Vagina (tissue), 2 donors: ENCODE results near the gene MRPS34. TPM values are rescaled to one million over a fixed set of nuclear protein-coding genes. Genes with fewer than 3 reads are reported as not detected.

Source experiments
- DNase-seq, 2 donors: peaks; one replicate each; pipeline ENCODE4 v3.0.0-alpha.2; 2017; ENCODE audit errors: extremely low spot score in 2 of 2
- H3K27ac ChIP-seq: fragments of 200-600 bp; sonication (generic); one replicate; pipeline ENCODE4 v1.5.1; 2019
- H3K27me3 ChIP-seq: fragments of 200-600 bp; sonication (generic); one replicate; pipeline ENCODE4 v1.5.1; 2019
- H3K36me3 ChIP-seq, 2 donors: fragments of 200-600 bp; sonication (generic); one replicate each; pipeline ENCODE4 v1.5.1; 2017 to 2019
- H3K4me1 ChIP-seq: fragments of 200-600 bp; sonication (generic); one replicate; pipeline ENCODE4 v1.5.1; 2019
- H3K4me3 ChIP-seq, 2 donors: fragments of 200-600 bp; sonication (generic); 1 replicate in 1 of 2; 2 replicates in 1 of 2; pipeline ENCODE4 v1.5.1; 2016 to 2019
- H3K9me3 ChIP-seq: fragments of 200-600 bp; sonication (generic); one replicate; pipeline ENCODE4 v1.5.1; 2019
- CTCF ChIP-seq, 3 experiments: fragments of 450-650 bp in 2 of 3; fragments of 200-600 bp in 1 of 3; sonication (generic) in 1 of 3; IDR thresholded peaks; one replicate each; pipeline ENCODE4 v1.5.1; 2017 to 2019; ENCODE audit warnings: antibody characterized with exemption in 3 of 3, mild to moderate bottlenecking in 2 of 3, moderate library complexity in 2 of 3
- POLR2A ChIP-seq, 2 donors: fragments of 450-650 bp; IDR thresholded peaks; one replicate each; pipeline ENCODE4 v1.6.1; 2017; ENCODE audit warnings: antibody characterized with exemption in 2 of 2, mild to moderate bottlenecking in 2 of 2, moderate library complexity in 2 of 2
- POLR2AphosphoS5 ChIP-seq, 2 donors: sonication (generic); formaldehyde crosslinking; IDR thresholded peaks; one replicate each; pipeline ENCODE4 v1.9.0; 2017; ENCODE audit warnings: antibody characterized with exemption in 2 of 2, mild to moderate bottlenecking in 2 of 2, low read depth in 1 of 2; ENCODE audit not compliant: insufficient read depth in 1 of 2
- intact Hi-C: fragments of 100-400 bp; cut with DNase I; formaldehyde crosslinking; loops from one replicate; pipeline ENCODE4 v1.15.1; 2023
- total RNA-seq: library from RNA; depleted of rRNA; stranded (reverse); fragments of >200 nt; gene quantifications from one replicate; pipeline ENCODE4 v1.2.3, GENCODE V29; 2016

Gene MRPS34
- total RNA-seq, 1 donor from 2014 or later, result 89.6 TPM

- Histone ChIP-seq H3K36me3 (peaks cover 0 to 68% of the 10 kb centered on the region in 2 donors), H3K4me1 (no peaks in the 10 kb centered on the region), H3K27me3 (no peaks in the 10 kb centered on the region), H3K4me3 (no peak overlapping the region), H3K27ac (no peak overlapping the region), H3K9me3 (no peaks in the 10 kb centered on the region)
- no peak for DNase-seq
- intact Hi-C loops, result no loop called here
- TF ChIP-seq CTCF (IDR thresholded peaks at IDR 0.05) (no peak), POLR2A (IDR thresholded peaks at IDR 0.05) (no peak), POLR2AphosphoS5 (IDR thresholded peaks at IDR 0.05; ENCODE audit: insufficient read depth in 1 of 2, low read depth in 1 of 2) (no peak)
These were observed 12.0 kb downstream of the MRPS34 start for GRCh38 chr16:1760911-1761310.

GRCh38 chr16:1759511-1759910 lies 13.4 kb downstream of the MRPS34 start:
- H3K36me3 ChIP-seq, result peaks cover 0 to 54% of the 10 kb centered on the region in 2 donors
- H3K4me3 ChIP-seq, result no peak overlapping the region
- H3K9me3 ChIP-seq, result no peaks in the 10 kb centered on the region
- H3K27ac ChIP-seq, result no peak overlapping the region
- H3K4me1 ChIP-seq, result no peaks in the 10 kb centered on the region
- intact Hi-C loops, result no loop called here
- no peak for TF ChIP-seq CTCF (IDR thresholded peaks at IDR 0.05)
- TF ChIP-seq POLR2AphosphoS5 (IDR thresholded peaks at IDR 0.05; ENCODE audit: insufficient read depth in 1 of 2, low read depth in 1 of 2), result no peak
- TF ChIP-seq POLR2A (IDR thresholded peaks at IDR 0.05), result no peak
- DNase-seq, result no peak
- no peaks in the 10 kb centered on the region for H3K27me3 ChIP-seq

- Histone ChIP-seq H3K27me3 (no peaks in the 10 kb centered on the region), H3K36me3 (peaks cover 0 to 48% of the 10 kb centered on the region in 2 donors), H3K27ac (no peak overlapping the region), H3K4me3 (no peak overlapping the region), H3K4me1 (no peaks in the 10 kb centered on the region), H3K9me3 (no peaks in the 10 kb centered on the region)
- DNase-seq, result no peak
- intact Hi-C loops, result no loop called here
- TF ChIP-seq CTCF (IDR thresholded peaks at IDR 0.05) (no peak), POLR2A (IDR thresholded peaks at IDR 0.05) (no peak), POLR2AphosphoS5 (IDR thresholded peaks at IDR 0.05; ENCODE audit: insufficient read depth in 1 of 2, low read depth in 1 of 2) (no peak)
These were observed 14.0 kb downstream of the MRPS34 start for GRCh38 chr16:1758923-1759322.

- H3K27me3 ChIP-seq, result no peaks in the 10 kb centered on the region
- DNase-seq, result no peak
- no peaks in the 10 kb centered on the region for H3K4me1 ChIP-seq
- H3K4me3 ChIP-seq, result no peak overlapping the region
- H3K36me3 ChIP-seq, result peaks cover 0 to 42% of the 10 kb centered on the region in 2 donors
- TF ChIP-seq POLR2A (IDR thresholded peaks at IDR 0.05) (no peak), CTCF (IDR thresholded peaks at IDR 0.05) (no peak), POLR2AphosphoS5 (IDR thresholded peaks at IDR 0.05; ENCODE audit: insufficient read depth in 1 of 2, low read depth in 1 of 2) (no peak)
- H3K27ac ChIP-seq, result no peak overlapping the region
- no peaks in the 10 kb centered on the region for H3K9me3 ChIP-seq
- intact Hi-C loops, result no loop called here
These were observed 15.0 kb downstream of the MRPS34 start for GRCh38 chr16:1757714-1758461.

- intact Hi-C loops, result no loop called here
- no peaks in the 10 kb centered on the region for H3K27me3 ChIP-seq
- H3K9me3 ChIP-seq, result no peaks in the 10 kb centered on the region
- H3K4me1 ChIP-seq, result no peaks in the 10 kb centered on the region
- peaks cover 0 to 51% of the 10 kb centered on the region in 2 donors for H3K36me3 ChIP-seq
- H3K27ac ChIP-seq, result no peak overlapping the region
- TF ChIP-seq POLR2A (IDR thresholded peaks at IDR 0.05) (no peak), CTCF (IDR thresholded peaks at IDR 0.05) (no peak), POLR2AphosphoS5 (IDR thresholded peaks at IDR 0.05; ENCODE audit: insufficient read depth in 1 of 2, low read depth in 1 of 2) (no peak)
- no peak overlapping the region for H3K4me3 ChIP-seq
- no peak for DNase-seq
These were observed 18.7 kb downstream of the MRPS34 start for GRCh38 chr16:1754204-1754603.
